NCI-H187 (cell line): Measurements from ENCODE around the gene ANKRD52.
A peak's percentile ranks its signal among the peaks of the same experiment; 100 is the strongest.
"Not testable (repeated sequence)": the region's sequence is repeated elsewhere in the genome, so short reads cannot be mapped to it uniquely, and the experiment has no call there.

Experiments
- DNase-seq, 2 experiments: peaks; one replicate each; lab custom pipeline; 2025; lab: John Stamatoyannopoulos, UW

Gene ANKRD52

GRCh38 chr12:56272468-56272867 lies 14.3 kb upstream of the ANKRD52 start:
- not testable (repeated sequence) for DNase-seq

DNA sequence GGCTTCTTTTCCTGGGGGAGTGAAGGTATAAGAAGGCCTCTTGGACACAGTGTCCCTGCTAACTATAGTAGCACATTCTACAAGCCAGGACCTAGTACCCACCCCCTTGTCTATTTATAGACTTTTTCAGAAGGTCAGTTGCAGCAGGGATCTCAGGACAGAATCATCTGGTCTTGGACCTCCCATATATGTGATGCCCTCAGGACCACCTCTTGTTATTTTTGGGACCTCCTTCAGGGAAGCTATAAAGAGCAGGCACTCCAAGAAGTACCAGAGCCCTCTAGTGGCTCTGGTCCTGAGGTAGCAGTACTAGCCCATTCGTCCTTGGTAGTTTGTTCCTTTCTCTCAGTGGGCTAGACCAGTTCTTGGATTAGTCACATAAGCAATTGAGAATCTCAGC lies 12.8 kb upstream of the ANKRD52 start:
- DNase-seq, result no peak

- no peak for DNase-seq
Observed at GRCh38 chr12:56267443-56268071, 9.4 kb upstream of the ANKRD52 start.

DNA sequence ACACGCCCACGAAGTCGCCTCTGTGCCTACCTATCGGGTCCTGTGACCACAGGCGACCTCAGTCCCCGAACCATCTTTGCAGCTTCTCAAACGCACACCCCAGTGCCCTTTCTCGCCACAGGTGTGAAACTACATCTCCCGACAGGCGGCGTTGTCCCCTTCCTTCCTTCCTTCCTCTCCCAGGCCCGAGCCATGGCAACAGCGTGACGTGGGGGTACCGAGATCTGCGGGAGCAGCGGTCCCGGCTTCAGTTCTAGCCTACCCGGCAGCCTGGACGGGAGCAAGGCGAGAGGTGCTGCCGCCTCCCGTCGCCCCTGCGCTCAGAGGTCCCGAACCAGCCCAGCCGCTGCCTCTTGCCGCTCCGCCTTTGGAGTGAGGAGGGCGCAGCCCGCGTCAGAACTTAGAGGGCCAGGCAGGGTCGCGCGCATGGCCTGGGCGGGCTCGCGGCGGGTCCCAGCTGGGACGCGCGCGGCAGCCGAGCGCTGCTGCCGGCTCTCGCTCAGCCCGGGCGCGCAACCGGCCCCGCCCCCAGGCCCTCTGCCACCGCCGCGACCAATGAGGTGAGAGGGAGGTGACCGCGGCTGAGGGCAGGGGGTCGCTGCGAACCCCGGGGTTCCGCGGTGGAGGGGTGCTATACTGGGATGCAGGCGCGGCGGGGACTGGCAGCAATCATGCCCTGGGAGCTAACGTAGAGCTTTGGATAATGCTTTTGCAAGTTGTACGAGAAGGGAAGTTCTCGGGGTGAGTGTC lies 8.7 kb upstream of the ANKRD52 start, which contains the start of gene COQ10A:
TSS of gene COQ10A (plus strand) at position 250 of the 750 bp plus-strand sequence. CDS start at position 427, 177 bp downstream.
- peak; percentile 66 to 84 for DNase-seq

DNA sequence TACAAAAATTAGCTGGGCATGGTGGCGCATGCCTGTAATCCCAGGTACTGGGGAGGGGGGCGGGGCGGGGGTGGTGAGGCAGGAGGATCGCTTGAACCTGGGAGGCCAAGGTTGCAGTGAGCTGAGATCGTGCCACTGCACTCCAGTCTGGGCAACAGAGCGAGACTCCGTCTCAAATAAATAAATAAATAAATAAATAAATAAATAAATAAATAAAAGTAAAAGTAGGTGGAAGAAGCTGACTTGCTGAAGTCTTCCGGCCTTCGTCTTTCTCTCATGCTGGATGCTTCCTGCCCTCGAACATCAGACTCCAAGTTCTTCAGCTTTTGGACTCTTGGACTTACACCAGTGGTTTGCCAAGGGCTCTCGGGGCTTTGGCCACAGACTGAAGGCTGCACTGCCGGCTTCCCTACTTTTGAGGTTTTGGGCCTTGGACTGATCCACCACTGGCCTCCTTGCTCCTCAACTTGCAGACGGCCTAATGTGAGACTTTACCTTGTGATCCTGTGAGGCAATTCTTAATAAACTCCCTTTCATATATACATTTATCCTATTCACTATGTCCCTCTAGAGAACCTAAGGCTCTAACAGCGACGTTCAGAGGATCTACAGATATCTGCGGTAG lies 8.0 kb upstream of the ANKRD52 start:
- DNase-seq, result not testable (repeated sequence)

DNA sequence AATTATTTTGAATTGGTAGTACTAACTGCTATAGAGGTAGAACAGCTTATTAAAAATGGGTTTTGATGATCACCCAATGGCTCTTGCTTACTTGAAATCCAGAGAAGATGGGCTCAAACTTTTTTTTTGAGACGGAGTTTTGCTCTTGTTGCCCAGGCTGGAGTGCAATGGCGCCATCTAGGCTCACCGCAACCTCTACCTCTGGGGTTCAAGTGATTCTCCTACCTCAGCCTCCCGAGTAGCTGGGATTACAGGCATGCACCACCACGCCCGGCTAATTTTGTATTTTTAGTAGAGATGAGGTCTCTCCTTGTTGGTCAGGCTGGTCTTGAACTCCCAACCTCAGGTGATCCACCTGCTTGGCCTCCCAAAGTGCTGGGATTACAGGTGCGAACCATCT lies 4.8 kb upstream of the ANKRD52 start:
- not testable (repeated sequence) for DNase-seq

DNA sequence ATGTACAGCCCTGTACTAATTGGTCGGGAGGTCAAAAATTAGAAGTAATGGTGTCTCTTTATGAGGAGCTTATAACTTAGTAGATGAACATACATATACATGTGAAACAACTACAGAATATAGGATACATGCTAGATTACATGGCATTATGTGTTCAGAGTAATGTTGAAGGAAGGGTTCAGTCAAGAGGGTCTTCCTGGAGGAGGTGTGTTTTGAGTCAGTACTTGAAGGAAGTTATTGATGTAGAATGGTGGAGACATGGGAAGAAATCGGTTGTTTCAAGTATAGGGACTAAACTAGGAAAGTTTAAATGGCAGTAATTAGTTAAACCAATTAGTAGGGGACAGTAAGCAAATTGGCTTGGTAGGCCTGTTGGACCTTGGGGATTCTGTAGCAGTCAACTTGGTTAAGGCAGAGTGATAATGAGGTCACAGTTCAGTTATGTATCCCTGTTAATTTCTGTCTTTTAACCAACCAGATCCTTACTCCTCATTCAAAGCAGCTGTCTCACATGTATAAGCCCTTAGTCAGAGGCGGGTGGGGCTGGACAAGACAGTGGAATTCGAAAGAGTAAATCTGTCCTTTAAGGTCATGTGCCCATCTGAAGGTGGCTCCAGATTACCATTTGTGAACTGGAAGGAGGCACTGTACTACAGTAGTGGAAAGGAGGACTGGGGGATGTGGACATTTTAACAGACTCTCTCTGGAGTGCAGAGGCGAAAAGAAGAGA lies 3.5 kb upstream of the ANKRD52 start:
- DNase-seq, result no peak

- no peak for DNase-seq
Observed at GRCh38 chr12:56260921-56261320, 2.7 kb upstream of the ANKRD52 start.

DNA sequence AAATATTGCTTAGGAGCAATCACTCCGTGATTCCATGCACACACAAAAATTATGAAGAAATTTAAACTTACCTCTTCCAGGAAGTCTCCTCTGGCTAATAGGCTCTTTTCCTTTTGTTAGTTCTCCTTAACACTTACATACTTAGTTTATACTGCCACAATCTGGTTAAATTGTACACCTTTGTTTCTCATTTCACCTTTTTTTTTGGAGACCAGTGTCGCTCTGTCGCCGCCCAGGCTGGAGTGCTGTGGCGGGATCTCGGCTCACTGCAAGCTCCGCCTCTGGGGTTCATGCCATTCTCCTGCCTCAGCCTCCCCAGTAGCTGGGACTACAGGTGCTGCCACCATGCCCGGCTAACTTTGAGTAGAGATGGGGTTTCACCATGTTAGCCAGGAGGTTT lies 2.2 kb upstream of the ANKRD52 start:
- DNase-seq, result no peak

DNA sequence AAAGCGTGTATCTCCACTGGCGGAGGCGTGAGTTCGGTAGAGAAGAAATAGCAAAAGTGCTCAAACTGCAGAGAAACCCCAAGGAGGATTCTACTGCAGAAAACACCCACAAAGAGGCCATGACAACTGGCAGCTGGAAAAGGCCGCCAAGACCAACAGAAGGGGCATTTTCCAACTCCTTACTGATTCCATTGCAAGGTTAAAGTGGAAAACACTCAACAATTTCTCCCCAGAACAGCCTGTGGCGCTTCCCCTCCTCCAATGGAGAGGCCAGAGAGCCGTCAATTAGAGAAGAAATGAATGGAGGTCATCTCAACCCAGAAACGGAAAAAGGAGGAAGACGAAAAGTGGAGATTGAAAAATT lies 618 bp upstream of the ANKRD52 start:
- no peak for DNase-seq

DNA sequence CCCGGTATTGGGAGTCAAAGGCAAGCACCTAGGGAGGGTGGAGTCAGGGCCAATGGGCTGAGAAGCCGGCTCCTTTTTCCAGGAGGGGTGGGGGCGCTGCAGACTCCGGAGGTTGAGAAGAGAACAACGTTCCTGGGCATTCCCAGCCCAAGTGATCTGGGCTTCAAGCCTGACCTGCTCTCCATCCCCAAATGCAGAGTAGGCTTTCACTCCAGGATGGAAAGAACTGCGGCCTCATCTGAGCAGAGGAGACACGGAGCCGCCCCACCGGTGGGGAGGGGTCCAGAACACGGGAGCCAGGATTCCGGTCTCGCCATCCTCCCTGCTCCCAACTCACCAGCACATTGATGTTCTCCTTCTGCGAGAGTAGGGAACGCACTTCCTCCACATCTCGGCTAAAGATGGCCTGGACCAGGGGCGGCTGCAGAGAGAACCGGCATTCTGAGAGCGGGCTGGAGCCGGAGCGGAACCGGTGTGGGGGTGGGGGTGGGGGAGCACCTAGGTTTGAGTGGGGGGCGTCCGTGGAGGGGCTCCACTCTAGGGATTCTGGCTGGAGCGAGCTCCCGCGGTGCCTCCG lies 605 bp downstream of the ANKRD52 start:
- DNase-seq, result peak in 1 of 2 experiments; percentile 31

DNA sequence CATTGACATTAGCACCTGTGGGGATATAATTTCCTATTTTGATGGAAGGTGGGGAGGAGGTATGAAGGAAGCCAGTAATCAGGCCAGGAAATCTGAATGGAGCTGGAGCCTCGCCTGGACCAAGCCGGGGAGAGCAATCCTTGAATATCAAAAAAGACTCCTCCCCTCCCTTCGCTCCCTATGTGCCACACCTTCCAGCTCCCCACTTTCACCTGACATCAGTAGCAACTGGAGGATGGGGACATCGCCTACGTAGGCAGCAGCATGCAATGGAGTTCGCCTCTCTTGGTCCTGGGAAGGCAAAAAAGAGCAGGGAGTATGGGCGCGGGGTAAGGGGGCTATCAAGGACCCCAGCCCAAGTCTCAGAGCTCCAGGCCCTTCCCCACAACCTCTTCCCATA lies 1.1 kb downstream of the ANKRD52 start:
- no peak for DNase-seq

DNA sequence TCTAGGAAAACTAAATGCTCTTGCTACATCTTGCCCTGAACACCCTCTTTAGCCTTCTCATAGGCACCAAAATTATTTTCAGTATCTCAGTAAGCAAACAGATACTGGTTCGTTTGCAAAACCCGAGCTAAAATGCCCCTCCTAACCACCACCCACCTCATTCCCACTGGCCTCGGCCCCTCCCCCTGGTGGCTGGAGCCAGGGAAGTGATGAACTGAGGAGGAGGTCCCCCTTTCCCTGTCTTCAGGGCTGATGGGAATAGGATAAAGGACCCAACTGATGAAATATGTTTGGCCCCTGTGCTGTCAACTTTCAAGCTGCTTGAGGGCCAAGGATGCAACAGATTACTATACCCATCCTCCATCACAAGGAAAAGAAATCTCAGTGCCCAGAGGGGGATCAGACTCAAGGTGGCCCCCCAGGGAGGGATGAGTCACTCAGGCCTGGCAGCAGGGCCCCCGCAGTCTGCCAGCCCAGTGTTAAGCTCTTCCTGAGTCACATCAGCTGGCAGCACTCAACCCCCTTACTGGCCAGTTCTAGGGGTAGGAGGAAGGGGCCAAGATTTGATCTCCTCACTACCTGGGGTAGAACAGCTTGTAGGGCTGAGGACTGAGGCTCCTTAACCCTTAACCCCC lies 1.7 kb downstream of the ANKRD52 start:
- no peak for DNase-seq

DNA sequence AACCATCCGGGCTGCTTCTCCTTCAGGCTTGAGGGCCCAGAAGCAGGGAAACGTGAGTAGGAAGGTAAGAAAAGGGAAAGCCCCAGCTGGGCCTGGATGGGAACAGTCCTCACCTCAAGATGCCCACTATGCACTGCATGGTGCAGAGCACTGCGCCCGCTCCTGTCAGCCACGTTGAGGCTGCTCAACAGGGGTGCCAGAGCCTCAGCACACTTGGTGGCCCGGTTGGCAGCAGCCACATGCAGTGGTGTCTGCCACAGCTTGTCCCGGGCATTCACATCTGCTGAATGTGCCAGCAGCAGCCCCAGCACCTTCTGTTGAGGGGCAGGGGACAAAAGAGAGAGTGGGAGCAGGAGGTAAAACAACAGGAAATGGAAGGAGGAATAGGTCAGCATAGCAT lies 2.5 kb downstream of the ANKRD52 start:
- DNase-seq, result no peak

DNA sequence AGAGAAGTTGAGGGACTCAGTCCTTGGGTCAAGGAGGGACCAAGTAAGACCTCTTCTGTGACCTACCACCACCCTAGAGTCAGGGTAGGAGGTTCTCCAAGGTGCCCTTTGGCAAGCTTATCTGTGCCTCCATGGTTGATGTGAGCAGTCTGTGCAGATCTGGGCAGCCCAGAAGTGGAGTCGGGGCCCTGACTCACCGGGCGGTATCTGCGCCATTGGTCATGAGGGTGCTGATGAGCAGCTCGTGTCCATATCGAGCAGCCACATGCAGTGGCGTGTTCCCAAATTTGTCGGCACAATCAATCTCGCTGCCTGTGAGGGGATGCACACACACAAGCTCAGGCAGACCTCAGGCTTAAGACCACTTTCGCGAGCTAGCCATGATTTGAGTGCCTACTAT lies 5.1 kb downstream of the ANKRD52 start:
- no peak for DNase-seq

GRCh38 chr12:56252649-56253048 lies 5.5 kb downstream of the ANKRD52 start:
- DNase-seq, result no peak

- no peak for DNase-seq
Observed at GRCh38 chr12:56248711-56249110, 9.5 kb downstream of the ANKRD52 start.

DNA sequence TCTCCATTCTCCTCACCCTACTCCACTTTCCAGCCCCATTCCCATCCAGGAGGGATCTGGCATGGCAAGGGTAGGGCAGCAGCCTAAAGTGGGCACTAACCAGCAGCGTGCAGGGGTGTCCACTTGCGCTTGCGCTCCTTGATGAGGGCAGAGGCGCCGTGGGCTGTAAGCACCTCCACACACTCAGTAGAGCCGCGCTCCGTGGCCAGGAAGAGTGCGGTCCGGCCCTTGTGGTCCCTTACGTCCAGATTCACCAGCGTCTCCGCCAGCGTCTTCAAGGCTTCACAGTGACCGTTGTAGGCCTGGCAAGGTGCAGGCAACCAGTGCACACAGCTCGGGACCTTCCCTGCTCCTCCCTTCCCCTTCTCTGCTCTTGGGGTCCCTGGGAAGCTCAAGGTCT lies 10.3 kb downstream of the ANKRD52 start:
- DNase-seq, result no peak

DNA sequence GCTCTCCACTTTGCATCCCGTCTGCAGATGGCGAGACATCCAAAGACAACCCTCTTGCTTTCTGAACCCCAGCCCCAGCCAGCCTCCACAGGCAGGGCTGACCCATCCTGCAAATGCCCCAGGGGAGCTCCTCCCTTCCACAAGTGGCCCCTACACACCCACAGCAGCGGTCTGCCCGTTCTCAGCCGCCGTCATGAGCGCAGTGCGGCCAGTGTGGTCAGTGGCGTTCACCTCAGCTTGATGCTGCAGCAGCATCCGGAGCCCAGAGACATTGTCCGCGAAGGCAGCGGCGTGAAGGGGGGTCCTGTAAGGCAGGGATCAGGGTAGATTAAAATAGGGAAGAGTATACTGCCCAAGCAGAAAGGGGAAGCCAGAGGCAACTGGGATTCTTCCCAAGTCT lies 13.7 kb downstream of the ANKRD52 start:
- DNase-seq, result no peak

- no peak for DNase-seq
Observed at GRCh38 chr12:56243731-56244181, 14.4 kb downstream of the ANKRD52 start.

- DNase-seq, result no peak
Observed at GRCh38 chr12:56242986-56243385, 15.2 kb downstream of the ANKRD52 start.
